GM23338 (cell line): Measurements from ENCODE around the gene MLF1. TPM values are rescaled to one million over a fixed set of nuclear protein-coding genes. Genes with fewer than 3 reads are reported as not detected.

Source experiments
- EZH2 ChIP-seq: fragments of 200-600 bp; sonication (generic); IDR thresholded peaks from one replicate; pipeline ENCODE4 v1.8.0; 2017; ENCODE audit warnings: antibody characterized with exemption, mild to moderate bottlenecking, low read depth; ENCODE audit not compliant: unreplicated experiment
- EZH2phosphoT487 ChIP-seq: fragments of 200-600 bp; sonication (generic); IDR thresholded peaks from one replicate; pipeline ENCODE4 v1.8.1; 2018; ENCODE audit warnings: antibody characterized with exemption; ENCODE audit not compliant: unreplicated experiment
- REST ChIP-seq: IDR thresholded peaks from one replicate; pipeline ENCODE4 v1.6.1; 2018; ENCODE audit warnings: antibody characterized with exemption; ENCODE audit not compliant: unreplicated experiment
- STAT1 ChIP-seq: IDR thresholded peaks from one replicate; pipeline ENCODE4 v1.6.1; 2016; ENCODE audit warnings: antibody characterized with exemption; ENCODE audit not compliant: unreplicated experiment
- ZNF462 ChIP-seq: fragments of 250-450 bp; sonication (Bioruptor Pico); IDR thresholded peaks from 2 replicates; pipeline ENCODE4 v1.5.0; 2020; ENCODE audit warnings: mild to moderate bottlenecking, moderate library complexity
- polyA plus RNA-seq: library from polyadenylated mRNA; unstranded; fragments of >200 nt; fragmentation: Nextera tagmentation; extraction: Ambion mirVana; gene quantifications from 2 replicates; pipeline ENCODE4 v1.2.1, GENCODE V29; 2016
- total RNA-seq: library from RNA; depleted of rRNA; stranded (reverse); fragments of >200 nt; shearing (Covaris generic); gene quantifications from 2 replicates; pipeline ENCODE4 v1.2.3, GENCODE V29; 2014

Gene MLF1
- total and polyA plus RNA-seq, 2 experiments from 2014 or later: 36.6 to 63.6 TPM

- no peak for TF ChIP-seq ZNF462 (CRISPR knock-in tag)
- no peak for TF ChIP-seq REST
- no peak for TF ChIP-seq EZH2phosphoT487
- no peak for TF ChIP-seq EZH2
- TF ChIP-seq STAT1: no peak
Measured at GRCh38 chr3:158617982-158618875, 47.2 kb downstream of the MLF1 start (continued).
